Nucleus accumbens (tissue), 56 donors: Measurements from ENCODE around the gene PPP1R13B.
"Not testable (repeated sequence)": the region's sequence is repeated elsewhere in the genome, so short reads cannot be mapped to it uniquely, and the experiment has no call there.

Experiments
- DNase-seq, 56 donors: peaks; one replicate each; lab custom pipeline; 2025; lab: John Stamatoyannopoulos, UW

PPP1R13B gene

DNA sequence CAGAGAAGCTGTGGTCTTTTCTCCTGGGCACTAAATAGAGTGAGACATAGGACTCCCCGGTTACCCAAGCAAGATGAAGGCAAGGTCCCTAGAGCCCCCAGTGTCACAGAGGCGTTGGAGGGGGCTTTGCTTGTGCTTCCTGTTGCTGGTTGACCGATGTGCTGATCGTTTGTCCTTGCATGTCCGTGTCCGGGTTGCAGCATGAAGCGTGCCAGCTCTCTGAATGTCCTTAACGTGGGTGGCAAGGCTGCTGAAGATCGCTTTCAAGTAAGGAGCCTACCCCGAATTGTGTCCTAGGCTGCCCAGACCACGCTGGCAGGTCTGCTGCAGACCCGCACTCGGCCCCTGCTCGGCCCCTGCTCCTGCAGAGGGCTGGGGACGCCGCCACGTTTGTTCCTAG lies 155.2 kb downstream of the PPP1R13B start:
- DNase-seq = no peak

GRCh38 chr14:103691655-103692054 lies 155.7 kb downstream of the PPP1R13B start:
- DNase-seq = not testable (repeated sequence)

- DNase-seq = no peak
Measured at GRCh38 chr14:103690332-103690731, 157.0 kb downstream of the PPP1R13B start.

DNA sequence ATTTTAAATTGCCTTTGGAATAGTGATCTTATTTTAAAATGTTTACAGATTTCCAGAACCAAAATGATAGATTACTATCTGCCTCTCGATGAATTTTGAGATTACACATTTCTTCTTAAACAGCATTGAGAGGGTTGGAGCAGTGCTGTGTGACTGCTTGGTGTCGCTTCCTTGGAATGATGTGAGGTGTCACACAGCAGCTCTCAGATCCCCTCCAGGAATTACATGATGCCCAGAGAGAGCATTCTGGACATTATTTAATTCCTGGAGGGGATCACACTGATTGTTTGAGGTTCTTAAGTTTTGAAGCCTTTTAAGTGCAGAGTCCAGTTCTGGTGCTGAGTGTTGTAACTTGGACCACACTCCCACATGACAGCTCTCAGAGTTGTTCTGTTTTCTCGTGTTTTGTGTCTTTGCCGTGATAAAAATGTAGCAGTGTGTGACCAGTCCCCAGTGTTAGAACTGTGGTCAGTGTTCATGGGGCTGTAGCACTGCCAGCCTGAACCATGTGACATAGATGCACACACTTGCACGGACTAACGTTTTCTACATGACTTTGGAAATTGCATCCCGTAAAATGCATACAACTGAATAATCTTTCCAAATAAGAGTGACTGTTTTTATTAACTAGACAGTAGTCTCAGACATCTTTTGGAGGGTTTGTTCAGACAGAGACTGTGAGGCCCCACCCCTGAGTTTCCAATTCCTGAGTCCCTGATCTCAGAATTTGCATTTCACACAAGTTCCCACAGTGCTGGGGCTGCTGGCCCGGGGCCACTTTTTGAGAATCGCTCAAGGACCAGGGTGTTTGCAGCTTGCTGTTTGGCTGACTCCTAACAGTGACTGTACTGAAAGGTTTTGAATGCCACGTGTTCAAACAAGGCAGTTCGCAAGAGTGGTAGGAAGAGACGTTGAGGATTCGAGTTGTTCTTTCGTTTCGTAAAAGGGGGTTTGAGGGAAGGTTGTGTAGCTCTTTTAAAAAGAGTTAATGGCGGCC lies 158.2 kb downstream of the PPP1R13B start:
- peak in 39 of 56 donors; percentile 17 to 76 (median 49) for DNase-seq

DNA sequence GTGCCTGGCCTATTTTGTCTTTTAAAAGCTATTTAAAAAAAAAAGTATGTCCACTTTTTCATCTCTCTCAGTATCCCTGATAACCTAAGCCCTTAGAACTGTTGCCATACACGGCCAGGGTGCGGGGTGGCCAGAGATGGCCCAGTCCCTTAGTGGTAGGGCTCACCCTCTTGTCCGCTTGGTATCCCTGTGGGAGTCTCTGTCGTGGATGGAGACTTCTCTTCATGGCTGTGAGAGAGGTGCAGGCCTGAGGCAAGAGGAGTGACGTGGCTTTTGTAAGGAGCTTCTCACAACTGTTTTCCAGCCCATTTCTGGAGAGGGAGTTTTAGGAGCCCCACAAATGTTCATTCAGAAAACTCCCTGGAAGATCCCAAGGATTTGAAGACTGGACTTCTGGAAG lies 158.9 kb downstream of the PPP1R13B start:
- no peak for DNase-seq

DNA sequence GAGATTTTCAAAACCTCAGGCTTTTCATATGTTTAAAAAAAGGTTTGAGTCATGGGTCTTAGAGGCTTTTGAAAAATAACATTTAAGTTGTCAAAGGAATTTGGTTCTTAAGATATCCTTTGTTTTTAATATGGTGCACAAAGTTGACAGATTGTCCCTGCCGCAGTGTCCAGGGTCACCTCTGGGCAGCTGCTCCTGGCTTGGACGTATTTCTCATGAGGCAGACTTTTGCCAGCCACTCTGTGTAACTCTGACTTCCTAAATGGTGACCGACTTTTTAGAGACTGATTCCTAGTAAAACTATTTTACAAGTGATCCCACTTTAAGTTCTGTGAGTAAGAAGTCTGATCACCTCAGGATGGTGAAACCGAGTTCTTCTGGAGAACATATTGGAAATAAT lies 159.7 kb downstream of the PPP1R13B start:
- DNase-seq = no peak

- no peak for DNase-seq
Measured at GRCh38 chr14:103686831-103687485, 160.4 kb downstream of the PPP1R13B start.

DNA sequence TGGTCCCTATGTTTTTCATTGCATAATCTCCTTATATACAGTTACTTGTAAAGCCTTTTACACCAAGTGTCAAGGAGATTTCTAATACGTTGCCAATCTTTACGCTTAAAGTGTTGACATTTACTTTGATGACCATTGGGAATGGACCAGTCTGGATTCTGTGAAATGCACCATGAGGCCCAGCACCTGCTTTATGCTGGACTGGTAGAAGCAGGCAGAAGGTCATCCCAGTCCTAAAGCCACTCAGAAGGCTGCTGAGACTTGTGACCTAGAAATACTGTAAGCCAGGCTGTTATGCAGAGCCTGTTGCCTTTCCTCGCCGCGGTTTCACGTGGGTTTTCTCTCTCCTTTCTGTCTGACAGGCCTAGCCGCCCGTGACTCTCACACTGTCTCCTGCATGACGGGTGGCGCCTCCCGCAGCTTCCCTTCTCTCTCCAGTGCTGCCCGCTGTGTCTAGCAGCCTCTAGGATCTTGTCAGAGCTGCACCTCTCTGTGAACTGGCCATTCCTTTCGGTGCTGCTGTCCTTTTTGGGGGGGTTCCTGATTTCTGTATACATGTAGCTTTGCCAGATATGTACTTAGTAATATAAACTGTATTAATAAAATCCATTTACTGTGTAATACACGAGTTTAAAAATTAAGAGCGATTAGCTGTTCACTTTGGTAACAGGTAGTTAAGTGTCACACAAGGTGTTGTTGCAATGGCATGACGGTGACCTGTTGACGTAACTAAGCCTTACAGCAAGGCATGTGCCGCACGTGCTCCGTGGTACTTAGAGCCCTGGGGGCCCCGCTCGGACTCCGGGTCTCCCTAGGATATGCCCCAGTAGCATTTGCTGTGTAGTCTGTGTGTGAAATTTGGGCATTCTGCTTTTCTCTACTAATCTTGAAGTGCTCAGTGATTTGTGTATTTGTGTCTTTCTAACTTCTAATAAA lies 161.8 kb downstream of the PPP1R13B start:
- no peak for DNase-seq

GRCh38 chr14:103684871-103685270 lies 162.5 kb downstream of the PPP1R13B start:
- DNase-seq = no peak

DNA sequence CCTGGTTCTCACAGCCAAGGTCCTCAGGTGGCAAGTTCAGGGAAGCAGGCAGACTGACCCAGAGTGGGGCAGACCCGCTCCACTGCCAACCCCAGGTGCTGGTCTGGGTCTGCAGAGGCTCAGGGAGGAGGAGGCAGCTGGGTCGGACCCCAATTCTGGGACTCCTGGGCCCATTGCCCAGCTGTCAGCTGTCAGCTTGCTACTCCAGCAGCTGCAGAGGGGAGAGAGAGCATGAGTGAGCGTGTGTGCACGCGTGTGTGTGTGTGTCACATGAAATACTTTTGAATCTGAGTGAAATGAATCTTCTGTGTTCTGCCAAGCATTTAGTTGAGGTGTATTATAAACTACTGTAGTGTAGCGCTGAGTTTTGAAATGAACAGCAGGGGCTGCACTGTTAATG lies 162.9 kb downstream of the PPP1R13B start:
- DNase-seq = peak in 4 of 56 donors; percentile 15 to 46 (median 19)
